H1 (cell line): ENCODE results near the gene TXNIP. TPM values are rescaled to one million over a fixed set of nuclear protein-coding genes. Genes with fewer than 3 reads are reported as not detected.

Source experiments
- CTCF ChIA-PET: fragments of 300-600 bp; sonication (Branson Sonifier 250); formaldehyde crosslinking; loops from one replicate; lab custom pipeline; 2021; ENCODE audit not compliant: partially characterized antibody; lab: Charles Lee
- POLR2A ChIA-PET: fragments of 300-600 bp; sonication (Branson Sonifier 250); formaldehyde crosslinking; loops from one replicate; lab custom pipeline; 2021; ENCODE audit warnings: inconsistent platforms; ENCODE audit not compliant: partially characterized antibody; lab: Charles Lee
- DNase-seq, 2 experiments: peaks; one replicate each; pipeline versions ENCODE4 v3.0.0 to v3.0.0-alpha.2; 2010 to 2022; ENCODE audit warnings: low spot score in 2 of 2, low read depth in 1 of 2, mixed read lengths in 1 of 2
- FAIRE-seq: peaks from 2 replicates; lab custom pipeline; 2011; peaks lifted over from hg19 to GRCh38; lab: Jason Lieb, UNC
- H2AFZ ChIP-seq: 2 replicates; pipeline ENCODE4 v1.8.1; 2012; ENCODE audit warnings: low read length, inconsistent platforms
- H2AK5ac ChIP-seq: 2 replicates; pipeline ENCODE4 v1.6.1; 2013; ENCODE audit warnings: low read depth, low read length
- H2BK120ac ChIP-seq: replicated peaks from 2 replicates; pipeline ENCODE3; 2013; ENCODE audit warnings: low read depth, low read length, inconsistent platforms
- H2BK12ac ChIP-seq: 2 replicates; pipeline ENCODE4 v1.6.1; 2013; ENCODE audit warnings: low read depth, low read length
- H2BK15ac ChIP-seq: 2 replicates; pipeline ENCODE4 v1.6.1; 2013; ENCODE audit warnings: low read length
- H2BK20ac ChIP-seq: 2 replicates; pipeline ENCODE4 v1.6.1; 2013; ENCODE audit warnings: low read length
- H2BK5ac ChIP-seq: 2 replicates; pipeline ENCODE4 v1.6.1; 2013; ENCODE audit warnings: low read depth, low read length
- H3K14ac ChIP-seq: 2 replicates; pipeline ENCODE4 v1.6.1; 2013; ENCODE audit warnings: inconsistent platforms; ENCODE audit not compliant: insufficient read length
- H3K18ac ChIP-seq: 2 replicates; pipeline ENCODE4 v1.6.1; 2013; ENCODE audit warnings: low read length; ENCODE audit errors: extremely low read depth
- H3K23ac ChIP-seq: 2 replicates; pipeline ENCODE4 v1.6.1; 2013; ENCODE audit warnings: inconsistent platforms; ENCODE audit not compliant: insufficient read length
- H3K23me2 ChIP-seq: 2 replicates; pipeline ENCODE4 v1.6.1; 2013; ENCODE audit warnings: low read depth, low read length
- H3K27ac ChIP-seq: 2 replicates; pipeline ENCODE4 v1.6.1; 2011; ENCODE audit warnings: low read depth, low read length, inconsistent platforms
- H3K27me3 ChIP-seq, 4 experiments: replicated peaks in 1 of 4; 1 replicate in 1 of 4; 2 replicates in 3 of 4; pipeline versions ENCODE4 v1.6.1 to v1.8.1; 2011 to 2013; ENCODE audit warnings: low read length in 3 of 4, mild to moderate bottlenecking in 3 of 4, inconsistent platforms in 2 of 4, mixed read lengths in 2 of 4, moderate library complexity in 1 of 4; ENCODE audit not compliant: control insufficient read depth in 3 of 4, insufficient read depth in 3 of 4; ENCODE audit errors: extremely low read depth in 1 of 4
- H3K36me3 ChIP-seq, 4 experiments: 2 replicates each; pipeline versions ENCODE4 v1.6.1 to v1.8.1; 2011 to 2013; ENCODE audit warnings: mild to moderate bottlenecking in 4 of 4, low read length in 3 of 4, moderate library complexity in 2 of 4, control low read depth in 1 of 4, inconsistent platforms in 1 of 4; ENCODE audit not compliant: insufficient read depth in 4 of 4, control insufficient read depth in 2 of 4
- H3K4ac ChIP-seq: replicated peaks from 2 replicates; pipeline ENCODE3; 2013; ENCODE audit warnings: low read length, low read depth, mixed read lengths, inconsistent platforms; ENCODE audit not compliant: insufficient read length
- H3K4me1 ChIP-seq, 4 experiments: replicated peaks in 1 of 4; 1 replicate in 1 of 4; 2 replicates in 3 of 4; pipeline versions ENCODE4 v1.6.1 to v1.8.1; 2011 to 2013; ENCODE audit warnings: low read length in 3 of 4, inconsistent platforms in 2 of 4, mixed read lengths in 1 of 4; ENCODE audit not compliant: insufficient read depth in 4 of 4, control insufficient read depth in 3 of 4
- H3K4me2 ChIP-seq, 2 experiments: 2 replicates each; pipeline versions ENCODE4 v1.6.1 to v1.8.1; 2011 to 2013; ENCODE audit warnings: low read depth in 2 of 2, low read length in 2 of 2, control low read depth in 1 of 2, inconsistent platforms in 1 of 2, mild to moderate bottlenecking in 1 of 2; ENCODE audit not compliant: insufficient read depth in 1 of 2
- H3K4me3 ChIP-seq, 4 experiments: fragments of 200-600, 300-600 bp in 1 of 4; sonication (generic), shearing (Covaris generic), sonication (Bioruptor Twin) in 1 of 4; 2 replicates each; pipeline versions ENCODE4 v1.5.1 to v1.8.1; 2011 to 2016; ENCODE audit warnings: low read length in 4 of 4, low read depth in 3 of 4, control low read depth in 2 of 4, inconsistent platforms in 2 of 4, mild to moderate bottlenecking in 2 of 4, mixed read lengths in 1 of 4, moderate library complexity in 1 of 4; ENCODE audit not compliant: insufficient read depth in 2 of 4; ENCODE audit errors: extremely low read depth in 1 of 4
- H3K56ac ChIP-seq: replicated peaks from 2 replicates; pipeline ENCODE3; 2013; ENCODE audit warnings: low read depth, mild to moderate bottlenecking, mixed read lengths, low read length, inconsistent platforms; ENCODE audit not compliant: insufficient read length
- H3K79me1 ChIP-seq: 2 replicates; pipeline ENCODE4 v1.6.1; 2013; ENCODE audit warnings: low read depth, low read length, control low read depth
- H3K79me2 ChIP-seq, 2 experiments: 2 replicates each; pipeline versions ENCODE4 v1.6.1 to v1.8.1; 2012 to 2013; ENCODE audit warnings: low read length in 2 of 2, mild to moderate bottlenecking in 2 of 2, inconsistent platforms in 1 of 2; ENCODE audit not compliant: insufficient read depth in 2 of 2, control insufficient read depth in 1 of 2
- H3K9ac ChIP-seq, 4 experiments: replicated peaks in 1 of 4; 1 replicate in 1 of 4; 2 replicates in 3 of 4; pipeline versions ENCODE4 v1.6.1 to v1.8.1; 2011 to 2013; ENCODE audit warnings: low read depth in 3 of 4, low read length in 3 of 4, control low read depth in 2 of 4, mild to moderate bottlenecking in 2 of 4, moderate library complexity in 2 of 4, inconsistent platforms in 1 of 4; ENCODE audit errors: extremely low read depth in 1 of 4
- H3K9me3 ChIP-seq, 2 experiments: 2 replicates each; pipeline versions ENCODE4 v1.6.1 to v1.8.1; 2012 to 2013; ENCODE audit warnings: mild to moderate bottlenecking in 2 of 2, moderate library complexity in 2 of 2, control low read depth in 1 of 2, inconsistent platforms in 1 of 2, low read depth in 1 of 2, low read length in 1 of 2, mixed read lengths in 1 of 2; ENCODE audit not compliant: insufficient read depth in 2 of 2
- H4K20me1 ChIP-seq, 2 experiments: replicated peaks in 1 of 2; 2 replicates each; pipeline versions ENCODE3 to v1.8.1; 2011 to 2013; ENCODE audit warnings: inconsistent platforms in 2 of 2, low read length in 2 of 2, mild to moderate bottlenecking in 1 of 2; ENCODE audit not compliant: insufficient read depth in 2 of 2, control insufficient read depth in 1 of 2
- H4K5ac ChIP-seq: 2 replicates; pipeline ENCODE4 v1.6.1; 2013; ENCODE audit warnings: low read length, low read depth, mixed read lengths, inconsistent platforms; ENCODE audit not compliant: insufficient read length
- H4K8ac ChIP-seq: 2 replicates; pipeline ENCODE4 v1.8.0; 2013; ENCODE audit warnings: mild to moderate bottlenecking, moderate library complexity, low read length, inconsistent platforms; ENCODE audit not compliant: insufficient read depth; ENCODE audit errors: extremely low read depth
- H4K91ac ChIP-seq: replicated peaks from 2 replicates; pipeline ENCODE3; 2013; ENCODE audit warnings: low read length, mixed read lengths, inconsistent platforms; ENCODE audit not compliant: insufficient read length
- polyA plus RNA-seq, 7 experiments: library from polyadenylated mRNA; depleted of rRNA in 3 of 7; stranded (reverse) in 5 of 7; unstranded in 2 of 7; fragments of >200 nt in 5 of 7; fragments of 200-250 nt in 2 of 7; gene quantifications; 1 replicate in 5 of 7; 2 replicates in 1 of 7; 4 replicates in 1 of 7; pipeline versions ENCODE4 v1.2.1 to v1.2.3, GENCODE V29; 2011 to 2013; ENCODE audit warnings: missing spikeins in 2 of 7, mixed read lengths in 2 of 7
- total RNA-seq: library from RNA; stranded (reverse); fragmentation: NEBNext Ultra II Directional; extraction: Animal tissue kit (Norgen Biotek cat#: 25700); gene quantifications from 2 replicates; pipeline ENCODE4 v1.2.1, GENCODE V29; 2021

The TXNIP gene
- total and polyA plus RNA-seq, 2 of the 8 experiments (the other 6 are each of a cell fraction or from before 2014, with no cell fraction given) = 12.3 to 56.8 TPM

GRCh38 chr1:145958734-145959133 lies 37.6 kb downstream of the TXNIP start:
- H2AFZ ChIP-seq = no peak overlapping the region
- H4K5ac ChIP-seq = no peak overlapping the region
- H3K9ac ChIP-seq = no peak overlapping the region
- H3K9me3 ChIP-seq = no peaks in the 10 kb centered on the region
- H2AK5ac ChIP-seq = no peak overlapping the region
- H4K91ac ChIP-seq = no peak overlapping the region
- no peak overlapping the region; a peak in 1 of 4 replicates for H3K4me2 ChIP-seq
- no peak overlapping the region for H3K56ac ChIP-seq
- no peak overlapping the region for H2BK5ac ChIP-seq
- no peak overlapping the region for H3K4me3 ChIP-seq
- FAIRE-seq (no peak), DNase-seq (no peak)
- H3K23me2 ChIP-seq = peaks cover 22% of the 10 kb centered on the region
- no peaks in the 10 kb centered on the region for H3K79me1 ChIP-seq
- no peak overlapping the region for H3K27ac ChIP-seq
- H2BK20ac ChIP-seq = no peak overlapping the region
- peaks cover 0 to 20% (median 11%) of the 10 kb centered on the region in 4 experiments; a peak in 6 of 7 replicates for H3K4me1 ChIP-seq
- H3K23ac ChIP-seq = no peak overlapping the region
- H3K4ac ChIP-seq = no peak overlapping the region
- no peak overlapping the region for H3K14ac ChIP-seq
- H3K79me2 ChIP-seq = no peaks in the 10 kb centered on the region
- H3K18ac ChIP-seq = no peak overlapping the region
- no peak overlapping the region for H2BK12ac ChIP-seq
- H3K27me3 ChIP-seq = peaks cover 25 to 76% (median 63%) of the 10 kb centered on the region in 4 experiments
- H4K20me1 ChIP-seq = peaks cover 0 to 2% of the 10 kb centered on the region in 2 experiments
- no peak overlapping the region for H4K8ac ChIP-seq
- ChIA-PET POLR2A (interaction anchor here (1.0 to 5.3 kb wide), 4 partner anchors 31 to 40 kb away, joined by 3 to 31 read pairs (median 6); partner anchors contain the start of genes PEX11B, RBM8A and TXNIP), CTCF (interaction anchor here (1.0 to 3.4 kb wide), 5 partner anchors 10 to 113 kb away, joined by 3 to 18 read pairs (median 12); partner anchors contain the start of genes ITGA10, NUDT17 and RBM8A)
- H2BK120ac ChIP-seq = no peak overlapping the region
- H3K36me3 ChIP-seq = no peaks in the 10 kb centered on the region
- no peak overlapping the region for H2BK15ac ChIP-seq
